IMR-90 (cell line): ENCODE data around the gene HOOK1. TPM values are rescaled to one million over a fixed set of nuclear protein-coding genes. Genes with fewer than 3 reads are reported as not detected.

ENCODE experiments used
- ATAC-seq: fragments of 200-7000 bp; cut with Tn5 transposase; 2 replicates; pipeline ENCODE4 v1.9.1; 2020; ENCODE audit warnings: low read depth, mild to moderate bottlenecking, moderate library complexity
- BruUV-seq: library from RNA; stranded (reverse); fragments of 400-500 nt; replicated peaks from 2 replicates; lab custom pipeline; 2021; lab: Mats Ljungman, UMichigan
- CTCF ChIA-PET: fragments of 300-600 bp; formaldehyde crosslinking; extraction: SDS; loops from one replicate; lab custom pipeline; 2021; ENCODE audit warnings: antibody characterized with exemption; lab: Yijun Ruan, JAX
- POLR2A ChIA-PET: fragments of 300-600 bp; sonication (Branson Sonifier 250); formaldehyde crosslinking; loops from one replicate; lab custom pipeline; 2022; ENCODE audit warnings: antibody characterized with exemption; ENCODE audit not compliant: unreplicated experiment; lab: Charles Lee
- DNase-seq: peaks from one replicate; pipeline ENCODE4 v3.0.0; 2013
- H2AFZ ChIP-seq: replicated peaks from 2 replicates; pipeline ENCODE3; 2013; ENCODE audit warnings: low read length, mild to moderate bottlenecking; ENCODE audit not compliant: poor library complexity
- H2AK5ac ChIP-seq: 2 replicates; pipeline ENCODE4 v1.6.1; 2013; ENCODE audit warnings: low read depth, low read length, inconsistent platforms
- H2AK9ac ChIP-seq: replicated peaks from 2 replicates; pipeline ENCODE3; 2013; ENCODE audit warnings: mild to moderate bottlenecking, low read depth, low read length, moderate library complexity; ENCODE audit not compliant: poor library complexity
- H2BK120ac ChIP-seq: 2 replicates; pipeline ENCODE4 v1.6.1; 2013; ENCODE audit warnings: low read depth, low read length, inconsistent platforms
- H2BK15ac ChIP-seq: 3 replicates; pipeline ENCODE4 v1.6.1; 2013; ENCODE audit warnings: low read depth, low read length, inconsistent platforms
- H2BK20ac ChIP-seq: 2 replicates; pipeline ENCODE4 v1.6.1; 2013; ENCODE audit warnings: low read depth, mild to moderate bottlenecking, inconsistent platforms, low read length, moderate library complexity
- H2BK5ac ChIP-seq: 2 replicates; pipeline ENCODE4 v1.6.1; 2013; ENCODE audit warnings: mild to moderate bottlenecking, low read depth, low read length, inconsistent platforms; ENCODE audit not compliant: poor library complexity, severe bottlenecking
- H3K14ac ChIP-seq: replicated peaks from 2 replicates; pipeline ENCODE4 v1.6.1; 2013; ENCODE audit warnings: low read depth, low read length, inconsistent platforms
- H3K18ac ChIP-seq: 2 replicates; pipeline ENCODE4 v1.6.1; 2013; ENCODE audit warnings: low read depth, low read length, control low read depth
- H3K23ac ChIP-seq: 2 replicates; pipeline ENCODE4 v1.6.1; 2013; ENCODE audit warnings: low read depth, low read length, inconsistent platforms
- H3K27ac ChIP-seq: 2 replicates; pipeline ENCODE4 v1.5.1; 2013; ENCODE audit warnings: mild to moderate bottlenecking, control low read depth, low read length; ENCODE audit not compliant: insufficient read depth
- H3K27me3 ChIP-seq: 2 replicates; pipeline ENCODE4 v1.6.1; 2013; ENCODE audit warnings: low read length; ENCODE audit not compliant: control insufficient read depth, insufficient read depth
- H3K36me3 ChIP-seq: 2 replicates; pipeline ENCODE4 v1.6.1; 2013; ENCODE audit warnings: low read length, mixed read lengths; ENCODE audit not compliant: control insufficient read depth, insufficient read depth
- H3K4ac ChIP-seq: 2 replicates; pipeline ENCODE4 v1.6.1; 2013; ENCODE audit warnings: low read depth, low read length, inconsistent platforms
- H3K4me1 ChIP-seq: 2 replicates; pipeline ENCODE4 v1.6.1; 2013; ENCODE audit warnings: low read length, mixed read lengths; ENCODE audit not compliant: control insufficient read depth, insufficient read depth
- H3K4me2 ChIP-seq: 2 replicates; pipeline ENCODE4 v1.6.1; 2013; ENCODE audit warnings: low read depth, mild to moderate bottlenecking, control low read depth, low read length, moderate library complexity
- H3K4me3 ChIP-seq: 2 replicates; pipeline ENCODE4 v1.5.1; 2013; ENCODE audit warnings: low read depth, mild to moderate bottlenecking, control low read depth, low read length, moderate library complexity; ENCODE audit not compliant: insufficient read depth
- H3K56ac ChIP-seq: 2 replicates; pipeline ENCODE4 v1.6.1; 2013; ENCODE audit warnings: low read length, inconsistent platforms; ENCODE audit not compliant: insufficient read depth; ENCODE audit errors: extremely low read depth
- H3K79me1 ChIP-seq, 2 experiments: 2 replicates each; pipeline ENCODE4 v1.6.1; 2013; ENCODE audit warnings: low read length in 2 of 2, inconsistent platforms in 1 of 2, low read depth in 1 of 2
- H3K9ac ChIP-seq: 2 replicates; pipeline ENCODE4 v1.6.1; 2013; ENCODE audit warnings: low read depth, low read length, control low read depth
- H3K9me1 ChIP-seq: 2 replicates; pipeline ENCODE4 v1.6.1; 2013; ENCODE audit warnings: low read length, inconsistent platforms; ENCODE audit not compliant: insufficient read depth
- H3K9me3 ChIP-seq: 2 replicates; pipeline ENCODE4 v1.6.1; 2013; ENCODE audit warnings: low read length; ENCODE audit not compliant: control insufficient read depth, insufficient read depth
- H4K20me1 ChIP-seq: 2 replicates; pipeline ENCODE4 v1.6.1; 2013; ENCODE audit warnings: low read length, inconsistent platforms; ENCODE audit not compliant: insufficient read depth
- H4K5ac ChIP-seq: 2 replicates; pipeline ENCODE4 v1.6.1; 2013; ENCODE audit warnings: mild to moderate bottlenecking, low read depth, low read length, control low read depth
- H4K8ac ChIP-seq, 2 experiments: 2 replicates each; pipeline ENCODE4 v1.6.1; 2013; ENCODE audit warnings: low read depth in 2 of 2, low read length in 2 of 2, control low read depth in 1 of 2, inconsistent platforms in 1 of 2
- H4K91ac ChIP-seq: 2 replicates; pipeline ENCODE4 v1.6.1; 2013; ENCODE audit warnings: low read depth, low read length, inconsistent platforms; ENCODE audit not compliant: insufficient read depth
- CEBPB ChIP-seq: IDR thresholded peaks from 2 replicates; pipeline ENCODE4 v1.6.1; 2012; ENCODE audit warnings: low read depth, low read length, improper control_type of control experiment
- MAFK ChIP-seq: IDR thresholded peaks from 2 replicates; pipeline ENCODE4 v1.6.1; 2012; ENCODE audit warnings: low read depth, low read length, improper control_type of control experiment
- MAZ ChIP-seq: IDR thresholded peaks from 2 replicates; pipeline ENCODE4 v1.6.1; 2012; ENCODE audit warnings: low read depth, mild to moderate bottlenecking, low read length, improper control_type of control experiment, moderate library complexity, borderline replicate concordance
- MXI1 ChIP-seq: IDR thresholded peaks from 2 replicates; pipeline ENCODE4 v1.6.1; 2012; ENCODE audit warnings: low read depth, mild to moderate bottlenecking, low read length, moderate library complexity, borderline replicate concordance
- RCOR1 ChIP-seq: IDR thresholded peaks from 2 replicates; pipeline ENCODE4 v1.6.1; 2012; ENCODE audit warnings: mild to moderate bottlenecking, low read length, improper control_type of control experiment; ENCODE audit not compliant: insufficient replicate concordance
- dilution Hi-C: fragments of 300-500 bp; cut with HindIII; formaldehyde crosslinking; loops from one replicate; pipeline ENCODE4 v1.14.3; 2018; ENCODE audit warnings: low sequenced_read_pairs; ENCODE audit not compliant: unreplicated experiment
- in situ Hi-C: fragments of 300-500 bp; cut with MboI; formaldehyde crosslinking; loops from 3 replicates; pipeline ENCODE4 v1.14.3; 2019; ENCODE audit warnings: low sequenced_read_pairs, inconsistent platforms, mixed read lengths
- intact Hi-C: fragments of 100-400 bp; cut with micrococcal nuclease; formaldehyde crosslinking; loops from 2 replicates; pipeline ENCODE4 v1.10.0; 2022
- polyA plus RNA-seq, 3 experiments: library from polyadenylated mRNA; depleted of rRNA; stranded (reverse); fragments of >200 nt; gene quantifications; 2 replicates each; pipeline ENCODE4 v1.2.3, GENCODE V29; 2012; ENCODE audit warnings: low replicate concordance in 1 of 3
- total RNA-seq: library from RNA; depleted of rRNA; stranded (reverse); fragments of >200 nt; gene quantifications from 2 replicates; pipeline ENCODE4 v1.2.3, GENCODE V29; 2012
- TF ChIP-seq, protein P1 (sequence below): conservative IDR thresholded peaks from 2 replicates; pipeline ENCODE4 v1.5.1; 2012; ENCODE audit warnings: mild to moderate bottlenecking, low read depth, low read length, improper control_type of control experiment

HOOK1 gene
- total and polyA plus RNA-seq, 2 of the 4 experiments (the other 2 are of a cell fraction) = not detected

DNA sequence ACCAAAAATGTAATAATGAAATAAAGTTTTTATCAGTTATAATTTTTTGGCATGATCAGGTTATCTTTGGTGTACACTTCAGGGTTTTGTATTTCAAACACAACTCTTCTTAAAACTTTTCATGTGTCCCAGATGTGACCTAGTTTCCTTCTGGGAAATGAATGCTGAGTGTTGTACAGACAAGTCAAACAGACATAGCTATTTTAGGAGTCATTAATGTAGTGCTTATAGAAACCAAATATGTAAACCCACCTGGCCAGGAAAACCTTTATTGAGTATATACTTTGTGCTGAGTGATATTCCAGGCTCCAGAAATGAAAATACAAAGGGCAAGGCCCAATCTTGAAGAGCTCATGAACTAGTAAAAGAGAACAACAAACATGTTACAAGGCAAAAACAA is 25.9 kb upstream of the HOOK1 start:
- Histone ChIP-seq H3K4ac (no peak overlapping the region), H3K14ac (no peak overlapping the region), H2AFZ (no peak overlapping the region), H4K8ac (no peak overlapping the region), H3K18ac (no peak overlapping the region), H4K91ac (no peak overlapping the region), H3K79me1 (no peaks in the 10 kb centered on the region), H3K9ac (no peak overlapping the region), H4K20me1 (no peaks in the 10 kb centered on the region), H2BK20ac (no peak overlapping the region), H2BK120ac (no peak overlapping the region), H2BK5ac (no peak overlapping the region), H3K27ac (no peak overlapping the region), H3K4me1 (no peaks in the 10 kb centered on the region), H2AK9ac (no peak overlapping the region), H2BK15ac (no peak overlapping the region), H3K9me1 (no peaks in the 10 kb centered on the region), H3K23ac (no peak overlapping the region), H3K27me3 (no peaks in the 10 kb centered on the region), H4K5ac (no peak overlapping the region), H3K9me3 (no peaks in the 10 kb centered on the region), H2AK5ac (no peak overlapping the region), H3K36me3 (no peaks in the 10 kb centered on the region), H3K56ac (no peak overlapping the region), H3K4me3 (no peak overlapping the region), H3K4me2 (no peak overlapping the region)
- TF ChIP-seq MAZ (no peak), RCOR1 (no peak), CEBPB (no peak), MXI1 (no peak), MAFK (no peak)
- TF ChIP-seq, protein P1, sequence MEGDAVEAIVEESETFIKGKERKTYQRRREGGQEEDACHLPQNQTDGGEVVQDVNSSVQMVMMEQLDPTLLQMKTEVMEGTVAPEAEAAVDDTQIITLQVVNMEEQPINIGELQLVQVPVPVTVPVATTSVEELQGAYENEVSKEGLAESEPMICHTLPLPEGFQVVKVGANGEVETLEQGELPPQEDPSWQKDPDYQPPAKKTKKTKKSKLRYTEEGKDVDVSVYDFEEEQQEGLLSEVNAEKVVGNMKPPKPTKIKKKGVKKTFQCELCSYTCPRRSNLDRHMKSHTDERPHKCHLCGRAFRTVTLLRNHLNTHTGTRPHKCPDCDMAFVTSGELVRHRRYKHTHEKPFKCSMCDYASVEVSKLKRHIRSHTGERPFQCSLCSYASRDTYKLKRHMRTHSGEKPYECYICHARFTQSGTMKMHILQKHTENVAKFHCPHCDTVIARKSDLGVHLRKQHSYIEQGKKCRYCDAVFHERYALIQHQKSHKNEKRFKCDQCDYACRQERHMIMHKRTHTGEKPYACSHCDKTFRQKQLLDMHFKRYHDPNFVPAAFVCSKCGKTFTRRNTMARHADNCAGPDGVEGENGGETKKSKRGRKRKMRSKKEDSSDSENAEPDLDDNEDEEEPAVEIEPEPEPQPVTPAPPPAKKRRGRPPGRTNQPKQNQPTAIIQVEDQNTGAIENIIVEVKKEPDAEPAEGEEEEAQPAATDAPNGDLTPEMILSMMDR = no peak
- in situ Hi-C loops (no loop called here), intact Hi-C loops (no loop called here), dilution Hi-C loops (no loop called here)
- no TSS peak for BruUV-seq
- DNase-seq (no peak), ATAC-seq (no peak)
- ChIA-PET POLR2A (no interaction called here), CTCF (interaction anchor here (0.6 kb wide), 1 partner anchor 48 kb away, joined by 3 read pairs; no protein-coding TSS in a partner anchor)
